Endothelial cell of umbilical vein (primary cell): ENCODE measurements around the gene CBFA2T3. TPM values are rescaled to one million over a fixed set of nuclear protein-coding genes. Genes with fewer than 3 reads are reported as not detected.

Experiments
- BruUV-seq: library from RNA; stranded (reverse); fragments of 400-500 nt; replicated peaks from 2 replicates; lab custom pipeline; 2021; lab: Mats Ljungman, UMichigan
- CTCF ChIA-PET: fragments of 300-600, 350-600 bp; sonication (Branson Sonifier 250); formaldehyde crosslinking; loops from one replicate; lab custom pipeline; 2021; ENCODE audit warnings: antibody characterized with exemption, inconsistent platforms; lab: Charles Lee
- POLR2A ChIA-PET: fragments of 300-600, 350-600 bp; sonication (Branson Sonifier 250); formaldehyde crosslinking; loops from one replicate; lab custom pipeline; 2021; ENCODE audit warnings: antibody characterized with exemption, inconsistent platforms; lab: Charles Lee
- DNase-seq: peaks from one replicate; pipeline ENCODE4 v3.0.0-alpha.2; 2011; ENCODE audit warnings: low read depth, low spot score
- FAIRE-seq: peaks from 2 replicates; lab custom pipeline; 2011; peaks lifted over from hg19 to GRCh38; lab: Jason Lieb, UNC
- H2AFZ ChIP-seq: 2 replicates; pipeline ENCODE4 v1.6.0; 2012; ENCODE audit warnings: low read depth, low read length, control low read depth, inconsistent platforms
- H3K27ac ChIP-seq: 2 replicates; pipeline ENCODE4 v1.5.1; 2011; ENCODE audit warnings: low read depth, mild to moderate bottlenecking, control low read depth, low read length, moderate library complexity; ENCODE audit not compliant: insufficient read depth
- H3K27me3 ChIP-seq, 2 experiments: 2 replicates each; pipeline versions ENCODE4 v1.6.0 to v1.6.1; 2011; ENCODE audit warnings: low read length in 2 of 2, mixed read lengths in 1 of 2; ENCODE audit not compliant: control insufficient read depth in 2 of 2, insufficient read depth in 2 of 2
- H3K36me3 ChIP-seq, 2 experiments: 2 replicates in 1 of 2; 3 replicates in 1 of 2; pipeline ENCODE4 v1.5.1; 2011; ENCODE audit warnings: low read length in 2 of 2, mild to moderate bottlenecking in 1 of 2, moderate library complexity in 1 of 2; ENCODE audit not compliant: control insufficient read depth in 2 of 2, insufficient read depth in 2 of 2; ENCODE audit errors: extremely low read depth in 1 of 2
- H3K4me1 ChIP-seq: 3 replicates; pipeline ENCODE4 v1.5.1; 2011; ENCODE audit warnings: mild to moderate bottlenecking, low read length; ENCODE audit not compliant: control insufficient read depth, insufficient read depth; ENCODE audit errors: extremely low read depth
- H3K4me2 ChIP-seq: 2 replicates; pipeline ENCODE4 v1.6.1; 2011; ENCODE audit warnings: low read length, control low read depth, mixed read lengths; ENCODE audit not compliant: insufficient read depth
- H3K4me3 ChIP-seq, 3 experiments: fragments of 200-600 bp in 1 of 3; sonication (generic), shearing (Covaris generic) in 1 of 3; replicated peaks in 1 of 3; 2 replicates each; pipeline ENCODE4 v1.5.1; 2011 to 2016; ENCODE audit warnings: control low read depth in 3 of 3, low read length in 3 of 3, mild to moderate bottlenecking in 2 of 3, inconsistent platforms in 1 of 3, low read depth in 1 of 3, moderate library complexity in 1 of 3; ENCODE audit not compliant: insufficient read depth in 1 of 3
- H3K79me2 ChIP-seq: 2 replicates; pipeline ENCODE4 v1.6.0; 2012; ENCODE audit warnings: low read length, inconsistent platforms; ENCODE audit not compliant: control insufficient read depth, insufficient read depth
- H3K9ac ChIP-seq: replicated peaks from 2 replicates; pipeline ENCODE3; 2011; ENCODE audit warnings: low read length, control low read depth; ENCODE audit not compliant: insufficient read depth; ENCODE audit errors: extremely low read depth
- H3K9me1 ChIP-seq: replicated peaks from 3 replicates; pipeline ENCODE4 v1.6.0; 2011; ENCODE audit warnings: mild to moderate bottlenecking, low read length; ENCODE audit not compliant: control insufficient read depth, insufficient read depth; ENCODE audit errors: extremely low read depth
- H3K9me3 ChIP-seq: replicated peaks from 2 replicates; pipeline ENCODE4 v1.5.1; 2012; ENCODE audit warnings: low read length, inconsistent platforms; ENCODE audit not compliant: control insufficient read depth, insufficient read depth
- H4K20me1 ChIP-seq: replicated peaks from 2 replicates; pipeline ENCODE3; 2011; ENCODE audit warnings: mild to moderate bottlenecking, low read length; ENCODE audit not compliant: control insufficient read depth, insufficient read depth; ENCODE audit errors: extremely low read depth
- EZH2 ChIP-seq: IDR thresholded peaks from 2 replicates; pipeline ENCODE4 v1.6.1; 2012; ENCODE audit warnings: borderline replicate concordance, low read depth, mild to moderate bottlenecking, moderate library complexity, low read length, inconsistent platforms; ENCODE audit not compliant: severe bottlenecking
- FOS ChIP-seq: IDR thresholded peaks from 2 replicates; pipeline ENCODE4 v1.6.1; 2011; ENCODE audit warnings: mild to moderate bottlenecking, low read length, moderate library complexity, borderline replicate concordance; ENCODE audit not compliant: insufficient read depth
- GATA2 ChIP-seq: IDR thresholded peaks from 2 replicates; pipeline ENCODE4 v1.7.0; 2011; ENCODE audit warnings: low read depth, mild to moderate bottlenecking, moderate library complexity, mixed read lengths, low read length; ENCODE audit not compliant: insufficient read length, insufficient read depth
- JUN ChIP-seq: IDR thresholded peaks from 2 replicates; pipeline ENCODE4 v1.6.1; 2011; ENCODE audit warnings: borderline replicate concordance, low read depth; ENCODE audit not compliant: insufficient read length, insufficient read depth
- MYC ChIP-seq: IDR thresholded peaks from one replicate; pipeline ENCODE4 v1.6.1; 2011; ENCODE audit warnings: mild to moderate bottlenecking, low read depth, low read length
- POLR2A ChIP-seq: IDR thresholded peaks from 2 replicates; pipeline ENCODE4 v1.6.1; 2012; ENCODE audit warnings: low read depth, mild to moderate bottlenecking, control low read depth, low read length
- POLR2AphosphoS5 ChIP-seq: IDR thresholded peaks from 2 replicates; pipeline ENCODE4 v1.6.1; 2012; ENCODE audit warnings: low read depth, mild to moderate bottlenecking, control low read depth, low read length, moderate library complexity; ENCODE audit not compliant: insufficient read depth
- dilution Hi-C: fragments of 300-500 bp; cut with MboI; formaldehyde crosslinking; loops from one replicate; pipeline ENCODE4 v1.15.0; 2019; ENCODE audit warnings: low sequenced_read_pairs; ENCODE audit not compliant: extremely low pct_ligation_motif_present
- intact Hi-C: fragments of 100-400 bp; cut with micrococcal nuclease; formaldehyde crosslinking; loops from one replicate; pipeline ENCODE4 v1.10.0; 2022
- polyA plus RNA-seq, 4 experiments: library from polyadenylated mRNA; depleted of rRNA in 3 of 4; stranded (reverse) in 3 of 4; unstranded in 1 of 4; fragments of >200 nt; gene quantifications; 2 replicates each; pipeline versions ENCODE4 v1.2.1 to v1.2.3, GENCODE V29; 2011 to 2012; ENCODE audit warnings: missing spikeins in 1 of 4
- total RNA-seq: library from RNA; stranded (reverse); gene quantifications from 2 replicates; pipeline ENCODE4 v1.2.3, GENCODE V29; 2021
- TF ChIP-seq, protein P1 (sequence below): IDR thresholded peaks from 2 replicates; pipeline ENCODE4 v1.6.1; 2011; ENCODE audit not compliant: insufficient read depth, insufficient read length
- TF ChIP-seq, protein P2 (sequence below), 2 donors: IDR thresholded peaks; 1 replicate in 1 of 2; 2 replicates in 1 of 2; pipeline ENCODE4 v1.5.1; 2011; ENCODE audit warnings: low read length in 2 of 2, mild to moderate bottlenecking in 2 of 2, moderate library complexity in 2 of 2, control low read depth in 1 of 2, inconsistent platforms in 1 of 2, low read depth in 1 of 2; ENCODE audit not compliant: insufficient read depth in 1 of 2; ENCODE audit errors: extremely low read depth in 1 of 2

CBFA2T3 gene
- total and polyA plus RNA-seq, 2 donors (not counting 3 experiments of a cell fraction or from before 2014, with no cell fraction given) = not detected

DNA sequence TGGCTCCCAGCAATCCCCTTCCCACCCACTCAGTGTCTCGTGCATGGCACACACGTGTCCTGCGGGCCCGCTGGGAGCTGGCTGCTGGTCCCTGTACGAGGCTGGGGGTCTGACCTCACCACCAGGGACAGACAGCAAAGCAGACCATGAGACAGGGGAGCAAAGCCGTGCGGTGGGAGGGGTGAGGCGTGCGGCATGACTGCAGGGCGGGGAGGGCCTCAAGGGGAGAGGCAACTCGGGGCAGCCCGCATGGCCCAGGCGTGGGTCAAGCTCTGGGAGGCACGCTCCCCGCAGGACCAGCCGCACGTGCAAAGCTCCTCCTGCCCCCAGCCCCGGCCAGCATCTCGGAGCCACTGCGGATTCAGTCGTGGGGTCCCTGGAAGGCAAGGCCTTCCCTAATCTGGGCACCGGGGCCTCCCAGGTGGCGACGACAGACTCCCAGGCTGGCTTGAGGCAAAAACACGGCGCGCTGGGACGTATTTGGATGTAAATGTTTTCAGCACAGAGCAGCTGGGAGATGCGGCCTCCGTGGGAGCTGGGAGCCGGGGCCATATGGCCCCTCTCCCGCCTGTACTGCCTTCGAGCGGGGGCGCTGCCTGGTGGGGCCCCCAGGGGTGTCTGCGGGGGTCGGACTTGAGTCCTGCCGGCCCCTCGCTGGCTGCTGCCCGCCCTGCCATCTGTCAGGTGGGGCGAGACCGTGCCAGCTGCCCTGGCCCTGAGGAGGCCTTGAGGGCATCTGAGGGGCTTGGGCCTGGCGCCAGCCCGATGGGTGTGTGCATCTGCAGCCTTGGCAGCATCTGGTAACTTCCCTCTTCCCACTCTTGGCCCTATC, 12.2 kb upstream of the CBFA2T3 start:
- peaks cover 0 to 1% of the 10 kb centered on the region in 2 experiments for H3K27me3 ChIP-seq

DNA sequence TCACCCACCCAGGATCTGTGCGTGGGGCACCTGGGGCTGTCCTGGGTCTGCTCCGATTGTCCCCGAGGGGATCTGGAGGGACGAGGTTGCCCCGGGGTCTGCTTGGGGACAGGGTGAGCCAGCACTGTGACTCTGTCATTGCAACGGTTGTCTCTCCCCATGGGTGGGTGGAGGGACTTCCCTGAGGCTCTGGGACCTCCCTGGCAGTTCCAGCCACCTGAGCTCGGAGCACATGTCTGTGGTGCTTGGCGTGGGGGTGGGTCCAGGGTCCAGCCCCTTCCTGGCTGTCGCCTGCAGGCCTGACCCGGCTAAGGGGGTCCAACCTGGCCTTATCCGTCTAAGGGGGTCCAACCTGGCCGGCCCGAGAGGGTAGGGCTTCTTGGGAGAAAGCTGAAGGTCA, 8.5 kb upstream of the CBFA2T3 start:
- CTCF ChIA-PET = no interaction called here
- Histone ChIP-seq H3K9me3 (no peaks in the 10 kb centered on the region), H3K9me1 (no peaks in the 10 kb centered on the region), H3K27ac (no peak overlapping the region), H3K4me2 (no peak overlapping the region), H3K4me1 (no peaks in the 10 kb centered on the region), H3K9ac (no peak overlapping the region), H3K36me3 (no peaks in the 10 kb centered on the region), H3K79me2 (no peaks in the 10 kb centered on the region), H4K20me1 (no peaks in the 10 kb centered on the region), H3K4me3 (no peak overlapping the region), H3K27me3 (no peaks in the 10 kb centered on the region), H2AFZ (no peak overlapping the region)
- DNase-seq = no peak
- intact Hi-C loops = no loop called here
- no peak for FAIRE-seq
- TF ChIP-seq, protein P1, sequence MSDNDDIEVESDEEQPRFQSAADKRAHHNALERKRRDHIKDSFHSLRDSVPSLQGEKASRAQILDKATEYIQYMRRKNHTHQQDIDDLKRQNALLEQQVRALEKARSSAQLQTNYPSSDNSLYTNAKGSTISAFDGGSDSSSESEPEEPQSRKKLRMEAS = no peak
- no peak for TF ChIP-seq POLR2A
- no peak for TF ChIP-seq POLR2AphosphoS5
- no peak for TF ChIP-seq JUN
- no peak for TF ChIP-seq MYC
- TF ChIP-seq EZH2 = no peak
- TF ChIP-seq, protein P2, sequence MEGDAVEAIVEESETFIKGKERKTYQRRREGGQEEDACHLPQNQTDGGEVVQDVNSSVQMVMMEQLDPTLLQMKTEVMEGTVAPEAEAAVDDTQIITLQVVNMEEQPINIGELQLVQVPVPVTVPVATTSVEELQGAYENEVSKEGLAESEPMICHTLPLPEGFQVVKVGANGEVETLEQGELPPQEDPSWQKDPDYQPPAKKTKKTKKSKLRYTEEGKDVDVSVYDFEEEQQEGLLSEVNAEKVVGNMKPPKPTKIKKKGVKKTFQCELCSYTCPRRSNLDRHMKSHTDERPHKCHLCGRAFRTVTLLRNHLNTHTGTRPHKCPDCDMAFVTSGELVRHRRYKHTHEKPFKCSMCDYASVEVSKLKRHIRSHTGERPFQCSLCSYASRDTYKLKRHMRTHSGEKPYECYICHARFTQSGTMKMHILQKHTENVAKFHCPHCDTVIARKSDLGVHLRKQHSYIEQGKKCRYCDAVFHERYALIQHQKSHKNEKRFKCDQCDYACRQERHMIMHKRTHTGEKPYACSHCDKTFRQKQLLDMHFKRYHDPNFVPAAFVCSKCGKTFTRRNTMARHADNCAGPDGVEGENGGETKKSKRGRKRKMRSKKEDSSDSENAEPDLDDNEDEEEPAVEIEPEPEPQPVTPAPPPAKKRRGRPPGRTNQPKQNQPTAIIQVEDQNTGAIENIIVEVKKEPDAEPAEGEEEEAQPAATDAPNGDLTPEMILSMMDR (IDR thresholded peaks at IDR 0.05; ENCODE audit: extremely low read depth in 1 of 2, insufficient read depth in 1 of 2, low read depth in 1 of 2, low read length in 2 of 2) = no peak
- TF ChIP-seq GATA2 = no peak
- TF ChIP-seq FOS = no peak
- BruUV-seq = no TSS peak
- POLR2A ChIA-PET = no interaction called here
- dilution Hi-C loops = no loop called here

More for the DNA sequence above, 12.2 kb upstream of the CBFA2T3 start:
- H4K20me1 ChIP-seq = no peaks in the 10 kb centered on the region
- ChIA-PET POLR2A (no interaction called here), CTCF (no interaction called here)
- no peaks in the 10 kb centered on the region for H3K4me1 ChIP-seq
- no peak for TF ChIP-seq POLR2AphosphoS5
- H3K9me3 ChIP-seq = no peaks in the 10 kb centered on the region
- H3K9me1 ChIP-seq = no peaks in the 10 kb centered on the region
- H3K4me2 ChIP-seq = no peak overlapping the region
- no peak overlapping the region for H3K27ac ChIP-seq
- H3K36me3 ChIP-seq = no peaks in the 10 kb centered on the region
- dilution Hi-C loops = no loop called here
- no peak overlapping the region for H2AFZ ChIP-seq
- intact Hi-C loops = no loop called here
- H3K79me2 ChIP-seq = no peaks in the 10 kb centered on the region
- no peak overlapping the region for H3K4me3 ChIP-seq
- H3K9ac ChIP-seq = no peak overlapping the region
- no TSS peak for BruUV-seq
- no peak for DNase-seq
- no peak for FAIRE-seq
